BE2C (cell line): ENCODE data around the gene ZCCHC14.

Experiments used
- DNase-seq: peaks from one replicate; pipeline ENCODE4 v3.0.0-alpha.2; 2020
- H3K27me3 ChIP-seq: fragments of 250-450 bp; sonication (Bioruptor Pico); 2 replicates; pipeline ENCODE4 v1.5.1; 2020; ENCODE audit warnings: mild to moderate bottlenecking
- H3K36me3 ChIP-seq: fragments of 250-450 bp; sonication (Bioruptor Pico); 2 replicates; pipeline ENCODE4 v1.5.1; 2020; ENCODE audit warnings: mild to moderate bottlenecking
- H3K4me1 ChIP-seq: fragments of 250-450 bp; sonication (Bioruptor Pico); 2 replicates; pipeline ENCODE4 v1.5.1; 2020
- H3K4me3 ChIP-seq: 2 replicates; pipeline ENCODE4 v1.5.1; 2011; ENCODE audit warnings: low read depth, low read length
- H3K9me3 ChIP-seq: fragments of 250-450 bp; sonication (Bioruptor Pico); 2 replicates; pipeline ENCODE4 v1.5.1; 2020
- CTCF ChIP-seq: IDR thresholded peaks from 2 replicates; pipeline ENCODE4 v1.5.1; 2012; ENCODE audit warnings: mild to moderate bottlenecking, low read depth, low read length

ZCCHC14 gene

GRCh38 chr16:87463722-87464690, 28.8 kb downstream of the ZCCHC14 start:
- H3K4me1 ChIP-seq = peaks cover 47% of the 10 kb centered on the region

GRCh38 chr16:87461466-87461991, 31.3 kb downstream of the ZCCHC14 start:
- peak; percentile 81 for DNase-seq
- Histone ChIP-seq H3K4me1 (peaks cover 39% of the 10 kb centered on the region), H3K9me3 (no peaks in the 10 kb centered on the region), H3K36me3 (peaks cover 32% of the 10 kb centered on the region), H3K27me3 (no peaks in the 10 kb centered on the region), H3K4me3 (peak overlapping the region; percentile 25; the same call in 1 of the 2 replicates)
- peak; percentile 69 for TF ChIP-seq CTCF

More at GRCh38 chr16:87463722-87464690, 28.8 kb downstream of the ZCCHC14 start:
- no peak overlapping the region for H3K4me3 ChIP-seq
- TF ChIP-seq CTCF = no peak
- no peaks in the 10 kb centered on the region for H3K9me3 ChIP-seq
- H3K27me3 ChIP-seq = no peaks in the 10 kb centered on the region
- DNase-seq = no peak
- H3K36me3 ChIP-seq = peaks cover 9% of the 10 kb centered on the region

DNA sequence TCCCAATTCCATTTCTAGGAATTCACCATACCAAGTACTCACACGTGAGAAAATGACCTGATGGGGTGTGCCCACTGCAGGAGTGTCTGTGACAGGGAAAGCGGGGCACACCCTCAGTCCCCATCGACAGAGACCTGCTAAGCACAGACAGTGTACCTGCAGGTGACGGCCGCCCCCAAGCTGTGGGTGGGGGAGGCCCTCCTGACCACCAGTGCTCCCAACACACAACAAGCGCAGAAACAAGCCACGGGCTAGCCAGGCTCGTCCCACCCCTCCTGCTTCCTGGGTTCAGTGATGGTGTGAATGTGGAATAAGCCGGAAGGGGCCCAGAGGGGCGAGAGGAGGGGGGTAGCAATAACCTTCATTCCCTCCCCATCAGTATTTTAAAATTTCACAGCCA, 31.9 kb downstream of the ZCCHC14 start:
- H3K4me3 ChIP-seq = no peak overlapping the region
- H3K27me3 ChIP-seq = no peaks in the 10 kb centered on the region
- no peak for TF ChIP-seq CTCF
- no peaks in the 10 kb centered on the region for H3K9me3 ChIP-seq
- H3K36me3 ChIP-seq = peaks cover 32% of the 10 kb centered on the region
- DNase-seq = no peak
- H3K4me1 ChIP-seq = peaks cover 33% of the 10 kb centered on the region

DNA sequence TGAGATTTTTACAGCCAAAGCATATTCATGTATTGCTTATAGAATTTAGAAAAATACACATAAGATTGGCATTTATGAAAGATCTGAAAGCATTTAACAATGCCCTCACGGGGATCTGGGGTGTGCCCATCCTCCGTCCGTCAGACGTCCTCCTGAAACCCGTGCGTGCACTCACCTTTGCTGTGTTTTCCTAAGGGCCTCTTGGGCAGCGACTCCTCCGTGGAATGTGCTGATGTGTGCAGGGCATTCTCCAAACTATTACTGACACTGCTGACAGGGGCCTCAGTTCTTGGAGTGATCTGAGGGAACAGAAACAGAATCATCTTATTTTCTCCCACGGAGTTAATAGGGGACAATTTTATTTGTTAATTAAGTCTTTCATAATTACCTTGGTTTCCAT, 33.0 kb downstream of the ZCCHC14 start:
- DNase-seq = no peak
- peaks cover 40% of the 10 kb centered on the region for H3K36me3 ChIP-seq
- H3K27me3 ChIP-seq = no peaks in the 10 kb centered on the region
- no peak for TF ChIP-seq CTCF
- H3K9me3 ChIP-seq = no peaks in the 10 kb centered on the region
- peaks cover 22% of the 10 kb centered on the region for H3K4me1 ChIP-seq
- no peak overlapping the region for H3K4me3 ChIP-seq

DNA sequence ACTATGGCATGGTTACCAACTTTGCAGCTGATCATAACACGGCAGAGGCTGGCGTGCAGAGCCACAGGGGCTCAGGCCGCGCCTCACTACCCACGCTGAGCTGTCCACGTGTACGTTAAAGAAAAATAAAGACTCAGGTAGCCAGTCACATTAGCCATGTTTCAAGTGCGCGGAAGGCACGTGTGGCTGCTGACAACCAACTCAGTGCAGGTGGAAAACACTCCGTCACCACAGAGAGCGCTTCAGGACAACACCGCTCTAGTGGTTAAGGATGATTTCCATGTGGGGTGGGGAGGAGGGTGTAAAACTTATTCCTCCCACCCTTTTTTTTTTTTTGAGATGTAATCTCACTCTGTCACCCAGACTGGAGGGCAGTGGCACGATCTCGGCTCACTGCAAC, 33.8 kb downstream of the ZCCHC14 start:
- TF ChIP-seq CTCF = no peak
- DNase-seq = no peak
- peaks cover 46% of the 10 kb centered on the region for H3K36me3 ChIP-seq
- H3K4me3 ChIP-seq = no peak overlapping the region
- H3K27me3 ChIP-seq = no peaks in the 10 kb centered on the region
- no peaks in the 10 kb centered on the region for H3K9me3 ChIP-seq
- H3K4me1 ChIP-seq = peaks cover 16% of the 10 kb centered on the region

DNA sequence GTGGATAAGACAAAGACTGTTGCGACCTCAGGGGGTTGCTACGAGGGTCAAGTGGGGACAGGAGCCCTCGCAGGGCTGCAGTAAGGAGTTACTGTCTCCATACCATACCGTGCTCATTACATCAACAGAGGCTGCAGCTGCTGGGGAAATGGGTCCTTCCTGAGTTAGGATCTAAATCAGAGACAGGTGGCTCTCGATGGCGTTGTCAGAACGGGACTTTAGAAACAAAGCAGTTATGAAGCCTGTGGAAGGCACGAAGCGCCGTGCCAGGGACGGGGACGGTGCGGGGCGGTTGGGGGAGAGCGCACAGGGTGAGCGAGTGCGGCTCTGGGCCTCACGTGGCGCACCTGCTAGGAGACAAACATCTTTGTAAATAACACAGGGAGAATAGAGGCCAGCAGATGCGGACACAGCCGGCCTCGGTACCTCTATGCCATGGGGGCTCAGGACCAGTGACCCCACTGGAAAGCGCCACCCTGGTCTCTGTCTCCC, 34.4 kb downstream of the ZCCHC14 start:
- Histone ChIP-seq H3K4me1 (peaks cover 16% of the 10 kb centered on the region), H3K36me3 (peaks cover 47% of the 10 kb centered on the region), H3K9me3 (no peaks in the 10 kb centered on the region), H3K4me3 (no peak overlapping the region), H3K27me3 (no peaks in the 10 kb centered on the region)
- peak; percentile 45 for DNase-seq
- TF ChIP-seq CTCF = no peak
